ENCODE measurements around the gene UNC5B.

The UNC5B gene

GRCh38 chr10:71254834-71255549, 42.6 kb downstream of the UNC5B start:
- no peak for DNase-seq (ENCODE audit: low read depth in 3 of 3)

DNA sequence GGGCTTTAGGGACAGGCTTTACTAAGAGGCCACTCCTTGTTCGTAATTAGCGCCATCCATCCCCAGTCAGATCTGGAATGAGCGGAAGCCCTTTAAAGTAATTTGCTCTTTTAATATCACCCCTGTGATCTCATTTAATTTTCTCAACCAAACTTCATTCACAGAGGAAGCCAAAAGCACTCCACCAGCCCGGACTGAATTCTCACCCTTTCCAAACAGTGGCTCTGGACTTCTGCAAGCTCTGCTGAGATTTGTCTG, 43.1 kb downstream of the UNC5B start:
- DNase-seq (ENCODE audit: low read depth in 3 of 3): no peak

GRCh38 chr10:71255808-71256660, 43.7 kb downstream of the UNC5B start:
- no peak for DNase-seq (ENCODE audit: low read depth in 3 of 3)

- DNase-seq (ENCODE audit: low read depth in 3 of 3): no peak
Observed at GRCh38 chr10:71256661-71257318, 44.4 kb downstream of the UNC5B start.

GRCh38 chr10:71257319-71257997, 45.1 kb downstream of the UNC5B start:
- DNase-seq (ENCODE audit: low read depth in 3 of 3): no peak

DNA sequence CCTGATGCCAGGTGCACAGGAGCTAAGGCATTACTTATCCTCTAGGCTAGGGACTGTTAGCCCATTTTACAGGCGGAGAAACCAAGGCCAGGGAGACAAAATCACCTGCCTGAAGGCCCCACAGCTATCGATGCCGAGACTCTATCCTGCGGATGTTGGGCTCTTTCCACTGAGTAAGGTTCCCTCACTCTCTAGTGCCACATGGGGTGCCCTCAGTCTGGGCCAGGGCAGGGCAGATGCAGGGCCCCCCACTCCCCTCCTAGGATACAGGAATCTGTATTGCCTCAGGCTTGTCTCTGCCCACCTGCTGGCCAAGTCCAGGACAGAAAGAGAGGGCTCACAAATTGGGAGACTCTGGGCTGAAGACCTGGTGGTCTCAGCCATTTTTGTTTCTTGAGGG, 45.7 kb downstream of the UNC5B start:
- DNase-seq (ENCODE audit: low read depth in 3 of 3): no peak

- DNase-seq (ENCODE audit: low read depth in 3 of 3): no peak
Observed at GRCh38 chr10:71258446-71259145, 46.2 kb downstream of the UNC5B start.

DNA sequence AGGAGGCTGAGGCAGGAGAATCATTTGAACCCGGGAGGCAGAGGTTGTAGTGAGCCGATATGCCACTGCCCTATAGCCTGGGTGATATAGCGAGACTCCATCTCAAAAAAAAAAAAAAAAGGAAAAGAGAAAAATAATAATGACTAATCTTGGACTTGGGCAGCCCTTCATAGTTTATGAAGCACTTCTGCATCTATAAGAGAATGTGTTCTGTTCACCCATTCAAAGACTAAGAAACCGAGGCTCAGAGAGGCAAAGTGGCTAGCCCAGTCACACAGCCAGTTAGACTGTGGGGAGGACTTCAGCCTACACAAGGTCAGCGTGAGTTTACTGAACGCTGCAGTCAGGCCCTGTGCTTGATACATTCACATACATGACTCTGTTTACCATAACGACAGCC, 46.9 kb downstream of the UNC5B start:
- DNase-seq (ENCODE audit: low read depth in 3 of 3): no peak

GRCh38 chr10:71259815-71260501, 47.6 kb downstream of the UNC5B start:
- no peak for DNase-seq (ENCODE audit: low read depth in 3 of 3)

- DNase-seq (ENCODE audit: low read depth in 3 of 3): no peak
Observed at GRCh38 chr10:71260622-71261325, 48.4 kb downstream of the UNC5B start.

DNA sequence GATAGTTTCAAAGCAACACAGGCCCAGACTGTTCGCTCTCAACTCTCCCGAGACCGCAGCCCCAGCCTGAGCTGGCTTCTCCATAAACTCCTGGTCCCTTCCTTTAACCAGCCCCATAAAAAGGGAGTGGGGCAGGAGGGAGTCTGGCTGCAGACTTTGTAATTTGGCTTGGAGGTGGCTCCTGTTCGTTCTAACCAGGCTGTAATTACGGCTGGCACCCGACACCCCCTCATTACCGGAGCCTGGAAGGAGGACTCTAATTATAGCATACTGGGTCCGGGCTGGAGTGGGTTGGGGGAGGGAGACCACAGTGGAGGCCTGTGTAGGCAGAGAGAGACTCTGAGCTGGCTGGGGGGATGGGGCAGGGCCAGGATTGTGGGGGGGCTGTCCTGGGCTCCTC, 49.7 kb downstream of the UNC5B start:
- no peak for DNase-seq (ENCODE audit: low read depth in 3 of 3)

GRCh38 chr10:71262817-71263216, 50.4 kb downstream of the UNC5B start:
- DNase-seq (ENCODE audit: low read depth in 3 of 3): no peak

DNA sequence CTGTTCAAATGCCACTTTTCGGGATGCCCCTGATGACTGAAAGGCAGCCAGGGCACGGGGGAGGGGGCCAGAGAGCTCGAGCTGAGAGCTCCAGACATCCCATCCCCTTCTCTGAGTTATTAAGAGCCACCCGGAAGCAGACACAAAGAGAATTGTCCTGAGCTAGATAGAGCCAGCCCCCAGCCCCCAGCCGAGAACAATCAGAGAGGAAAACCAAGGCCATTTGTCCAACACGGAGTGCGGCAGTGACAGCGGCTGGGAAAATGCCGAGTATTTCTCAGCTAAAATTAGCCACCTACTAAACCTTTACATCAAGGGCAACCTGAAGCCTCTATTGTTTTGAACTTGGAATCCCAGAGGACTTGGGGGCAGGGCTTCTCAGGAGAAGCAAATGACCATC, 51.0 kb downstream of the UNC5B start:
- DNase-seq (ENCODE audit: low read depth in 3 of 3): no peak

- no peak for DNase-seq (ENCODE audit: low read depth in 3 of 3)
Observed at GRCh38 chr10:71264345-71265200, 52.2 kb downstream of the UNC5B start.

GRCh38 chr10:71265201-71265575, 52.8 kb downstream of the UNC5B start:
- no peak for DNase-seq (ENCODE audit: low read depth in 3 of 3)

GRCh38 chr10:71265618-71266146, 53.3 kb downstream of the UNC5B start:
- no peak for DNase-seq (ENCODE audit: low read depth in 3 of 3)

DNA sequence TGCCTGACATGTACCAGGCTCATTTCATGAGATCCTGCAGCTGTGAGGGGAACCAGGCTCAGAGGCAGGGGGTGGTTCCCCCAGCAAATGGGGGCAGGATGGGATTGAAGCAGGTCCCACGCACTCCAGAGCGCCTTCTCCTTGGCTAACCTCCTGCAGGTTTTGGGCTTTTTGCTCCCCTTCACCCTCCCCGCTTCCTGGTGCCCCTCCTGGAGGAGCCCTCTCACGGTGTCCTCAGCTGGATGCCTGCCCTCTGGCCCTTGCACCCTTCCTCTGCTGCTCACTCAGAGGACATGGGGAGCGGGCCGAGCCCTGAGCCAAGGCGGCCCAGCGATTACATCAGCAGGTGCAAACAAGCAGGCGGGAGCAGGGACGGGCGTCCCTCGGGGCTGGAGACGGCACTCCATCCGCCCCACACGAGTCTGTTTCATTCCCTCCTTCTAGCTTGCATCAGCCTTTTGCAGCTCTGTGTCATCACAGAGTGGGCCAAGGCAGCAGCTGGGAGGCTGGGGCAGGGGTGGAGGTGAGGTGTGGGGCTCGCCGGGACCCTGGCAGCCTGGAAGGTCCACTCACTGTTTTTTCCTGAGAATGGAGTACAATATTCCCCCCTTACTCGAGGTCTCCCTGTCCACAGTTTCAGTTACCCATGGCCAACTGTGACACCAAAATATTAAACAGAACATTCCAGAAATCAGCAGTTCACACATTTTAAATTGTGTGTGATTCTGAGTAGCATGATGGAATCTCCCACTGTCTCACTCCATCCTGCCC, 54.0 kb downstream of the UNC5B start:
- DNase-seq (ENCODE audit: low read depth in 3 of 3): no peak

- DNase-seq (ENCODE audit: low read depth in 3 of 3): no peak
Observed at GRCh38 chr10:71266918-71267442, 54.6 kb downstream of the UNC5B start.
